K562 (cell line): ENCODE measurements around the gene C1QTNF5. TPM values are rescaled to one million over a fixed set of nuclear protein-coding genes. Genes with fewer than 3 reads are reported as not detected.

Experiments
- ATAC-seq: fragments of 200-7000 bp; cut with Tn5 transposase; 3 replicates; pipeline ENCODE4 v1.9.1; 2020; ENCODE audit warnings: moderate library complexity
- BruUV-seq: library from RNA; stranded (reverse); fragments of 400-500 nt; replicated peaks from 2 replicates; lab custom pipeline; 2021; lab: Mats Ljungman, UMichigan
- CTCF ChIA-PET: fragments of 300-600 bp; formaldehyde crosslinking; extraction: SDS; loops from one replicate; lab custom pipeline; 2021; ENCODE audit warnings: low intra/inter-chr PET ratio; lab: Yijun Ruan, JAX
- POLR2A ChIA-PET: fragments of 300-600, 350-650 bp; sonication (Branson Sonifier 250); formaldehyde crosslinking; extraction: SDS; loops from one replicate; lab custom pipeline; 2021; ENCODE audit warnings: antibody characterized with exemption, inconsistent platforms; lab: Yijun Ruan, JAX
- DNase-seq, 4 experiments: peaks; one replicate each; pipeline versions ENCODE4 v3.0.0 to v3.0.0-alpha.2; 2011 to 2018; ENCODE audit warnings: low spot score in 3 of 4, mixed read lengths in 3 of 4; ENCODE audit errors: extremely low read depth in 1 of 4
- FAIRE-seq: peaks from 2 replicates; lab custom pipeline; 2011; peaks lifted over from hg19 to GRCh38; lab: Jason Lieb, UNC
- H2AFZ ChIP-seq: 2 replicates; pipeline ENCODE4 v1.6.0; 2011; ENCODE audit warnings: low read depth, low read length, control low read depth, inconsistent platforms
- H3K27ac ChIP-seq: fragments of 200-600 bp; 3 replicates; pipeline ENCODE4 v1.8.0; 2011; ENCODE audit warnings: low read depth, mild to moderate bottlenecking, control low read depth, inconsistent platforms, low read length, moderate library complexity, mixed read lengths; ENCODE audit errors: extremely low read depth
- H3K27me3 ChIP-seq, 2 experiments: fragments of 300-600 bp in 1 of 2; 2 replicates in 1 of 2; 3 replicates in 1 of 2; pipeline versions ENCODE4 v1.6.0 to v1.8.0; 2011; ENCODE audit warnings: inconsistent platforms in 2 of 2, low read length in 2 of 2, mild to moderate bottlenecking in 1 of 2, mixed read lengths in 1 of 2, moderate library complexity in 1 of 2; ENCODE audit not compliant: control insufficient read depth in 2 of 2, insufficient read depth in 2 of 2
- H3K36me3 ChIP-seq: fragments of 300-600 bp; 3 replicates; pipeline ENCODE4 v1.8.0; 2011; ENCODE audit warnings: mild to moderate bottlenecking, low read length, inconsistent platforms; ENCODE audit not compliant: control insufficient read depth, insufficient read depth
- H3K4me1 ChIP-seq, 2 experiments: fragments of 200-600 bp in 1 of 2; replicated peaks in 1 of 2; 2 replicates in 1 of 2; 3 replicates in 1 of 2; pipeline versions ENCODE4 v1.5.1 to v1.8.0; 2011; ENCODE audit warnings: inconsistent platforms in 2 of 2, low read length in 2 of 2, mild to moderate bottlenecking in 1 of 2, mixed read lengths in 1 of 2, moderate library complexity in 1 of 2; ENCODE audit not compliant: control insufficient read depth in 2 of 2, insufficient read depth in 2 of 2
- H3K4me2 ChIP-seq: 2 replicates; pipeline ENCODE4 v1.6.1; 2011; ENCODE audit warnings: low read length, control low read depth, inconsistent platforms, mixed read lengths; ENCODE audit not compliant: insufficient read depth
- H3K4me3 ChIP-seq: fragments of 200-600 bp; sonication (generic), shearing (Covaris generic); 2 replicates; pipeline ENCODE4 v1.5.1; 2016; ENCODE audit warnings: control low read depth, inconsistent platforms
- H3K79me2 ChIP-seq: fragments of 200-600 bp; 3 replicates; pipeline ENCODE4 v1.8.0; 2011; ENCODE audit warnings: low read length, inconsistent platforms; ENCODE audit not compliant: control insufficient read depth, insufficient read depth
- H3K9ac ChIP-seq, 2 experiments: 2 replicates each; pipeline versions ENCODE4 v1.6.0 to v1.6.1; 2011; ENCODE audit warnings: low read depth in 2 of 2, low read length in 2 of 2, control low read depth in 1 of 2, inconsistent platforms in 1 of 2, mild to moderate bottlenecking in 1 of 2, mixed read lengths in 1 of 2; ENCODE audit not compliant: insufficient read depth in 1 of 2
- H3K9me1 ChIP-seq: one replicate; pipeline ENCODE4 v1.6.0; 2011; ENCODE audit warnings: inconsistent platforms, mild to moderate bottlenecking, low read length, moderate library complexity; ENCODE audit not compliant: control insufficient read depth, insufficient read depth
- H3K9me3 ChIP-seq: replicated peaks from 2 replicates; pipeline ENCODE4 v1.5.1; 2011; ENCODE audit warnings: low read depth, low read length, inconsistent platforms; ENCODE audit not compliant: control insufficient read depth, insufficient read depth
- H4K20me1 ChIP-seq: replicated peaks from 2 replicates; pipeline ENCODE4 v1.6.1; 2011; ENCODE audit warnings: low read length, inconsistent platforms, mixed read lengths; ENCODE audit not compliant: control insufficient read depth, insufficient read depth
- BRF2 ChIP-seq: IDR thresholded peaks from 3 replicates; pipeline ENCODE4 v1.6.1; 2011; ENCODE audit warnings: borderline replicate concordance, mild to moderate bottlenecking; ENCODE audit not compliant: insufficient read length, insufficient read depth
- CUX1 ChIP-seq: fragments of 200-800 bp; sonication (Bioruptor generic); IDR thresholded peaks from 2 replicates; pipeline ENCODE4 v1.6.1; 2016; ENCODE audit warnings: missing genetic modification characterization, missing compliant biosample characterization
- CXXC5 ChIP-seq: fragments of 250-450 bp; sonication (Bioruptor Pico); IDR thresholded peaks from 2 replicates; pipeline ENCODE4 v1.8.0; 2022; ENCODE audit warnings: inconsistent platforms, mild to moderate bottlenecking, moderate library complexity
- E2F8 ChIP-seq: fragments of 450-650 bp; IDR thresholded peaks from 2 replicates; pipeline ENCODE4 v1.7.1; 2018; ENCODE audit warnings: mild to moderate bottlenecking, low read depth; ENCODE audit not compliant: partially characterized antibody
- ETV5 ChIP-seq: sonication (generic); formaldehyde crosslinking; IDR thresholded peaks from 2 replicates; pipeline ENCODE4 v1.4.0; 2020; ENCODE audit warnings: low read depth, mild to moderate bottlenecking, missing genetic modification reagents
- HMG20B ChIP-seq: fragments of 250-450 bp; sonication (Bioruptor Pico); IDR thresholded peaks from 2 replicates; pipeline ENCODE4 v1.5.0; 2021; ENCODE audit warnings: mild to moderate bottlenecking
- MCM5 ChIP-seq: fragments of 450-650 bp; IDR thresholded peaks from 2 replicates; pipeline ENCODE4 v1.6.1; 2016; ENCODE audit warnings: low read depth
- RBM17 ChIP-seq: fragments of 200-400 bp; formaldehyde crosslinking; IDR thresholded peaks from 2 replicates; pipeline ENCODE4 v1.6.1; 2017; ENCODE audit warnings: low read depth, mild to moderate bottlenecking, low read length, borderline replicate concordance
- RNF2 ChIP-seq: sonication (generic); IDR thresholded peaks from 2 replicates; pipeline ENCODE4 v1.6.1; 2016
- TBP ChIP-seq: optimal IDR thresholded peaks from 2 replicates; pipeline ENCODE3; 2011; ENCODE audit warnings: low read depth, low read length, improper control_type of control experiment
- TCF7L2 ChIP-seq: fragments of 150-350 bp; IDR thresholded peaks from 2 replicates; pipeline ENCODE4 v1.6.1; 2016; ENCODE audit warnings: low read depth, mild to moderate bottlenecking, low read length, moderate library complexity
- TFAM ChIP-seq: fragments of 250-450 bp; sonication (Bioruptor Pico); conservative IDR thresholded peaks from 2 replicates; pipeline ENCODE4 v1.5.0; 2021; ENCODE audit warnings: mild to moderate bottlenecking, moderate library complexity
- ZNF263 ChIP-seq: sonication (generic); formaldehyde crosslinking; IDR thresholded peaks from 2 replicates; pipeline ENCODE4 v1.8.0; 2022; ENCODE audit warnings: mild to moderate bottlenecking, missing genetic modification reagents, borderline replicate concordance
- ZNF311 ChIP-seq: fragments of 250-450 bp; sonication (Bioruptor Pico); IDR thresholded peaks from 2 replicates; pipeline ENCODE4 v1.4.0; 2020; ENCODE audit warnings: mild to moderate bottlenecking, moderate library complexity
- ZNF316 ChIP-seq: fragments of 450-650 bp; IDR thresholded peaks from 2 replicates; pipeline ENCODE4 v1.6.1; 2016
- ZNF583 ChIP-seq: fragments of 250-450 bp; sonication (Bioruptor Pico); IDR thresholded peaks from 2 replicates; pipeline ENCODE4 v1.4.0; 2020
- WGBS: fragments of 100-300 bp; shearing (Covaris generic); methylation state at CpG from one replicate; pipeline ENCODE4 v1.1.6; 2016; ENCODE audit warnings: low coverage, mixed read lengths; ENCODE audit not compliant: insufficient coverage; ENCODE audit errors: missing lambda C conversion rate; 5-methylcytosine and 5-hydroxymethylcytosine counted together
- in situ Hi-C: fragments of 300-500 bp; cut with MboI; formaldehyde crosslinking; loops from 4 replicates; pipeline ENCODE4 v1.15.0; 2018; ENCODE audit warnings: inconsistent platforms, mixed read lengths
- intact Hi-C: fragments of 100-400 bp; cut with micrococcal nuclease; formaldehyde crosslinking; loops from 2 replicates; pipeline ENCODE4 v1.14.2; 2022
- polyA plus RNA-seq, 8 experiments: library from polyadenylated mRNA; depleted of rRNA in 4 of 8; stranded (reverse) in 5 of 8; unstranded in 3 of 8; fragments of >200 nt; fragmentation: Nextera tagmentation in 2 of 8; fragmentation: Illumina TruSeq in 1 of 8; extraction: Ambion mirVana in 2 of 8; extraction: Trizol in 1 of 8; gene quantifications; 2 replicates each; pipeline versions ENCODE4 v1.2.1 to v1.2.3, GENCODE V29; 2011 to 2014; ENCODE audit warnings: inconsistent platforms in 1 of 8, missing spikeins in 1 of 8
- total RNA-seq, 7 experiments: library from RNA; depleted of rRNA in 6 of 7; stranded (reverse); fragments of >200 nt in 6 of 7; fragmentation: Illumina TruSeq in 2 of 7; extraction: Trizol in 2 of 7; gene quantifications; 2 replicates each; pipeline versions ENCODE4 v1.2.1 to v1.2.3, GENCODE V29; 2011 to 2021; ENCODE audit warnings: low replicate concordance in 1 of 7

C1QTNF5 gene
- total and polyA plus RNA-seq, 9 of the 15 experiments (the other 6 are each of a cell fraction or from before 2014, with no cell fraction given), result 0.07 to 0.76 (median 0.24) TPM; not detected in 1

GRCh38 chr11:119329320-119329719 is 11.4 kb downstream of the C1QTNF5 start:
- FAIRE-seq, result no peak
- no peaks in the 10 kb centered on the region for H3K27me3 ChIP-seq
- intact Hi-C loops (no loop called here), in situ Hi-C loops (no loop called here)
- CTCF ChIA-PET, result no interaction called here
- no peaks in the 10 kb centered on the region for H4K20me1 ChIP-seq
- WGBS, result 22% methylated on average over 2 of the region's 2 CpGs
- no peak overlapping the region for H3K4me2 ChIP-seq
- no peak overlapping the region for H3K4me3 ChIP-seq
- no peak overlapping the region for H3K9ac ChIP-seq
- no peaks in the 10 kb centered on the region for H3K9me3 ChIP-seq
- POLR2A ChIA-PET, result interaction anchor here (0.7 kb wide), 1 partner anchor 39 kb away, joined by 4 read pairs; no protein-coding TSS in a partner anchor
- H3K4me1 ChIP-seq, result peaks cover 0 to 3% of the 10 kb centered on the region in 2 experiments; a peak in 3 of 5 replicates
- ATAC-seq, result no peak
- BruUV-seq, result no TSS peak
- H2AFZ ChIP-seq, result 0 out of 2 replicates have a peak overlapping the region, but pooled peaks have one; percentile 18
- H3K9me1 ChIP-seq, result no peaks in the 10 kb centered on the region
- H3K36me3 ChIP-seq, result no peaks in the 10 kb centered on the region
- no peak for DNase-seq
- H3K27ac ChIP-seq, result no peak overlapping the region
- H3K79me2 ChIP-seq, result no peaks in the 10 kb centered on the region
- no peak for TF ChIP-seq E2F8
- TF ChIP-seq ZNF583 (CRISPR knock-in tag), result no peak
- TF ChIP-seq ZNF311 (CRISPR knock-in tag), result no peak
- no peak for TF ChIP-seq ZNF263 (CRISPR knock-in tag)
- no peak for TF ChIP-seq TBP
- no peak for TF ChIP-seq RBM17
- TF ChIP-seq BRF2, result no peak
- TF ChIP-seq ZNF316, result no peak
- no peak for TF ChIP-seq HMG20B (CRISPR knock-in tag)
- no peak for TF ChIP-seq TFAM (CRISPR knock-in tag)
- no peak for TF ChIP-seq CUX1 (CRISPR knock-in tag)
- no peak for TF ChIP-seq MCM5
- TF ChIP-seq CXXC5 (CRISPR knock-in tag), result no peak
- TF ChIP-seq RNF2, result no peak
- TF ChIP-seq TCF7L2, result no peak
- TF ChIP-seq ETV5 (CRISPR knock-in tag), result no peak
